ENCODE data around the gene CDH16. TPM values are rescaled to one million over a fixed set of nuclear protein-coding genes. Genes with fewer than 3 reads are reported as not detected.
"Not testable (repeated sequence)": the region's sequence is repeated elsewhere in the genome, so short reads cannot be mapped to it uniquely, and the experiment has no call there.

Gene CDH16
- total RNA-seq, 2 donors from 2014 or later: not detected

- H3K9me3 Mint-ChIP-seq: no peaks in the 10 kb centered on the region
- H3K4me3 Mint-ChIP-seq: no peak overlapping the region
- DNase-seq (no peak), ATAC-seq (replicated peaks in 1 of 2) (no peak)
- no peak overlapping the region for H3K27ac Mint-ChIP-seq
- peaks cover 15% of the 10 kb centered on the region for H3K27me3 Mint-ChIP-seq (ENCODE audit: low read depth)
- H3K4me1 Mint-ChIP-seq (ENCODE audit: low read depth): peaks cover 24% of the 10 kb centered on the region
- H3K36me3 Mint-ChIP-seq (ENCODE audit: insufficient read depth in 2 of 2): peaks cover 2 to 6% of the 10 kb centered on the region in 2 donors
Measured at GRCh38 chr16:66944054-66944441, 25.4 kb upstream of the CDH16 start.

GRCh38 chr16:66943426-66944053 is 24.9 kb upstream of the CDH16 start:
- Mint-ChIP-seq H3K9me3 (no peaks in the 10 kb centered on the region), H3K36me3 (ENCODE audit: insufficient read depth in 2 of 2) (peaks cover 2 to 6% of the 10 kb centered on the region in 2 donors), H3K4me3 (no peak overlapping the region), H3K4me1 (ENCODE audit: low read depth) (peaks cover 19% of the 10 kb centered on the region), H3K27me3 (ENCODE audit: low read depth) (peaks cover 10% of the 10 kb centered on the region), H3K27ac (no peak overlapping the region)
- DNase-seq: no peak
- no peak for ATAC-seq (replicated peaks in 1 of 2)

- no peak overlapping the region for H3K4me3 Mint-ChIP-seq
- no peak for DNase-seq
- no peak overlapping the region for H3K27ac Mint-ChIP-seq
- H3K9me3 Mint-ChIP-seq: no peaks in the 10 kb centered on the region
- H3K27me3 Mint-ChIP-seq (ENCODE audit: low read depth): peaks cover 4% of the 10 kb centered on the region
- peaks cover 2 to 6% of the 10 kb centered on the region in 2 donors for H3K36me3 Mint-ChIP-seq (ENCODE audit: insufficient read depth in 2 of 2)
- ATAC-seq (replicated peaks in 1 of 2): no peak
- peaks cover 13% of the 10 kb centered on the region for H3K4me1 Mint-ChIP-seq (ENCODE audit: low read depth)
Measured at GRCh38 chr16:66942981-66943380, 24.3 kb upstream of the CDH16 start.

GRCh38 chr16:66940236-66940635 is 21.6 kb upstream of the CDH16 start:
- Mint-ChIP-seq H3K4me1 (ENCODE audit: low read depth) (peaks cover 17% of the 10 kb centered on the region), H3K27me3 (ENCODE audit: low read depth) (no peaks in the 10 kb centered on the region), H3K4me3 (no peak overlapping the region), H3K27ac (no peak overlapping the region), H3K9me3 (no peaks in the 10 kb centered on the region), H3K36me3 (ENCODE audit: insufficient read depth in 2 of 2) (peaks cover 2 to 6% of the 10 kb centered on the region in 2 donors)
- no peak for DNase-seq
- ATAC-seq (replicated peaks in 1 of 2): no peak

GRCh38 chr16:66939366-66939765 is 20.7 kb upstream of the CDH16 start:
- Mint-ChIP-seq H3K4me3 (no peak overlapping the region), H3K9me3 (no peaks in the 10 kb centered on the region), H3K27ac (no peak overlapping the region), H3K27me3 (ENCODE audit: low read depth) (no peaks in the 10 kb centered on the region), H3K4me1 (ENCODE audit: low read depth) (peaks cover 20% of the 10 kb centered on the region), H3K36me3 (ENCODE audit: insufficient read depth in 2 of 2) (peaks cover 2 to 6% of the 10 kb centered on the region in 2 donors)
- DNase-seq: no peak
- no peak for ATAC-seq (replicated peaks in 1 of 2)

GRCh38 chr16:66937725-66938337 is 19.1 kb upstream of the CDH16 start:
- no peak overlapping the region for H3K4me3 Mint-ChIP-seq
- H3K9me3 Mint-ChIP-seq: no peaks in the 10 kb centered on the region
- DNase-seq (no peak), ATAC-seq (replicated peaks in 1 of 2) (no peak)
- H3K36me3 Mint-ChIP-seq (ENCODE audit: insufficient read depth in 2 of 2): peaks cover 9 to 18% of the 10 kb centered on the region in 2 donors
- no peak overlapping the region for H3K27ac Mint-ChIP-seq
- no peaks in the 10 kb centered on the region for H3K27me3 Mint-ChIP-seq (ENCODE audit: low read depth)
- H3K4me1 Mint-ChIP-seq (ENCODE audit: low read depth): peaks cover 32% of the 10 kb centered on the region

GRCh38 chr16:66936889-66937554 is 18.3 kb upstream of the CDH16 start:
- H3K27me3 Mint-ChIP-seq (ENCODE audit: low read depth): no peaks in the 10 kb centered on the region
- DNase-seq: no peak
- H3K36me3 Mint-ChIP-seq (ENCODE audit: insufficient read depth in 2 of 2): peaks cover 9 to 19% of the 10 kb centered on the region in 2 donors
- H3K4me3 Mint-ChIP-seq: peak overlapping the region; percentile 27 to 100
- peaks cover 40% of the 10 kb centered on the region for H3K4me1 Mint-ChIP-seq (ENCODE audit: low read depth)
- no peak for ATAC-seq (replicated peaks in 1 of 2)
- no peak overlapping the region for H3K27ac Mint-ChIP-seq
- H3K9me3 Mint-ChIP-seq: no peaks in the 10 kb centered on the region

- ATAC-seq (replicated peaks in 1 of 2): no peak
- DNase-seq: no peak
- Mint-ChIP-seq H3K27ac (peak overlapping the region; percentile 59), H3K36me3 (ENCODE audit: insufficient read depth in 2 of 2) (peaks cover 9 to 17% of the 10 kb centered on the region in 2 donors), H3K27me3 (ENCODE audit: low read depth) (no peaks in the 10 kb centered on the region), H3K4me1 (ENCODE audit: low read depth) (peaks cover 45% of the 10 kb centered on the region), H3K4me3 (peak overlapping the region; percentile 91 to 100), H3K9me3 (no peaks in the 10 kb centered on the region)
Measured at GRCh38 chr16:66936462-66936861, 17.8 kb upstream of the CDH16 start.

GRCh38 chr16:66935314-66936011 is 16.8 kb upstream of the CDH16 start, which contains the start of gene CES2:
Gene CES2 (plus strand): TSS chr16:66935516. CDS start chr16:66935636, 120 bp downstream.
- Mint-ChIP-seq H3K4me1 (ENCODE audit: low read depth) (peaks cover 45% of the 10 kb centered on the region), H3K36me3 (ENCODE audit: insufficient read depth in 2 of 2) (peaks cover 9 to 17% of the 10 kb centered on the region in 2 donors), H3K27me3 (ENCODE audit: low read depth) (no peaks in the 10 kb centered on the region), H3K27ac (peak within 1 kb of the TSS; percentile 96), H3K9me3 (no peaks in the 10 kb centered on the region), H3K4me3 (peak within 1 kb of the TSS; percentile 91 to 100)
- ATAC-seq (replicated peaks in 1 of 2) (no peak), DNase-seq (no peak)

- Mint-ChIP-seq H3K4me1 (ENCODE audit: low read depth) (peaks cover 45% of the 10 kb centered on the region), H3K27ac (peak overlapping the region; percentile 96), H3K4me3 (peak overlapping the region; percentile 91 to 100), H3K36me3 (ENCODE audit: insufficient read depth in 2 of 2) (peaks cover 9 to 17% of the 10 kb centered on the region in 2 donors)
- DNase-seq; H3K27me3 Mint-ChIP-seq (ENCODE audit: low read depth); ATAC-seq (replicated peaks in 1 of 2); H3K9me3 Mint-ChIP-seq: not testable (repeated sequence)
Measured at GRCh38 chr16:66934839-66935313, 16.2 kb upstream of the CDH16 start.

- Mint-ChIP-seq H3K27me3 (ENCODE audit: low read depth) (no peaks in the 10 kb centered on the region), H3K9me3 (no peaks in the 10 kb centered on the region), H3K4me1 (ENCODE audit: low read depth) (peaks cover 45% of the 10 kb centered on the region), H3K36me3 (ENCODE audit: insufficient read depth in 2 of 2) (peaks cover 9 to 17% of the 10 kb centered on the region in 2 donors), H3K27ac (peak within 1 kb of the TSS; percentile 96), H3K4me3 (peak within 1 kb of the TSS; percentile 91 to 100)
- ATAC-seq (replicated peaks in 1 of 2): peak; percentile 90 to 92
- peak; percentile 93 to 95 for DNase-seq
Measured at GRCh38 chr16:66934138-66934838, 15.6 kb upstream of the CDH16 start, which contains the start of gene CIAO2B. Gene CIAO2B (minus strand): TSS chr16:66934402. CDS start chr16:66934364, 38 bp downstream.

GRCh38 chr16:66933776-66934137 is 15.1 kb upstream of the CDH16 start:
- H3K36me3 Mint-ChIP-seq (ENCODE audit: insufficient read depth in 2 of 2): peaks cover 9 to 17% of the 10 kb centered on the region in 2 donors
- H3K9me3 Mint-ChIP-seq: no peaks in the 10 kb centered on the region
- H3K4me1 Mint-ChIP-seq (ENCODE audit: low read depth): peaks cover 50% of the 10 kb centered on the region
- DNase-seq (peak; percentile 62 to 69), ATAC-seq (replicated peaks in 1 of 2) (peak; percentile 77 to 78)
- peak overlapping the region; percentile 91 to 100 for H3K4me3 Mint-ChIP-seq
- H3K27ac Mint-ChIP-seq: peak overlapping the region; percentile 96
- no peaks in the 10 kb centered on the region for H3K27me3 Mint-ChIP-seq (ENCODE audit: low read depth)
